ENCODE measurements around the gene TMC1. TPM values are rescaled to one million over a fixed set of nuclear protein-coding genes. Genes with fewer than 3 reads are reported as not detected.

The TMC1 gene
- total and polyA plus RNA-seq, 9 donors = 0.39 to 1.4 (median 0.65) TPM

- Histone ChIP-seq H3K9me3 (replicated peaks; ENCODE audit: control insufficient read depth, low read depth, low read length) (no peaks in the 10 kb centered on the region), H3K27me3 (ENCODE audit: control insufficient read depth, insufficient read depth, low read length) (no peaks in the 10 kb centered on the region), H3K4me1 (ENCODE audit: control insufficient read depth, insufficient read depth, low read length) (no peaks in the 10 kb centered on the region), H3K36me3 (ENCODE audit: control insufficient read depth, insufficient read depth, low read length) (no peaks in the 10 kb centered on the region), H3K4me3 (ENCODE audit: low read length) (no peak overlapping the region), H3K27ac (ENCODE audit: low read length) (no peak overlapping the region)
- DNase-seq = peak; percentile 20
- WGBS (ENCODE audit: insufficient coverage) = 92% methylated on average over 2 of the region's 2 CpGs
These were observed 351.3 kb downstream of the TMC1 start for GRCh38 chr9:72872718-72873117.

- WGBS (ENCODE audit: insufficient coverage) = no CpG with 5 or more reads among the region's 1 CpG
- no peak overlapping the region for H3K4me3 ChIP-seq (ENCODE audit: low read length)
- DNase-seq = no peak
- no peak overlapping the region for H3K27ac ChIP-seq (ENCODE audit: low read length)
- no peaks in the 10 kb centered on the region for H3K36me3 ChIP-seq (ENCODE audit: control insufficient read depth, insufficient read depth, low read length)
- H3K9me3 ChIP-seq (replicated peaks; ENCODE audit: control insufficient read depth, low read depth, low read length) = no peaks in the 10 kb centered on the region
- no peaks in the 10 kb centered on the region for H3K4me1 ChIP-seq (ENCODE audit: control insufficient read depth, insufficient read depth, low read length)
- no peaks in the 10 kb centered on the region for H3K27me3 ChIP-seq (ENCODE audit: control insufficient read depth, insufficient read depth, low read length)
These were observed 352.0 kb downstream of the TMC1 start for GRCh38 chr9:72873456-72873855.

- WGBS (ENCODE audit: insufficient coverage) = 100% methylated on average over 2 of the region's 2 CpGs
- no peaks in the 10 kb centered on the region for H3K9me3 ChIP-seq (replicated peaks; ENCODE audit: control insufficient read depth, low read depth, low read length)
- H3K27ac ChIP-seq (ENCODE audit: low read length) = no peak overlapping the region
- H3K27me3 ChIP-seq (ENCODE audit: control insufficient read depth, insufficient read depth, low read length) = no peaks in the 10 kb centered on the region
- no peak for DNase-seq
- no peaks in the 10 kb centered on the region for H3K4me1 ChIP-seq (ENCODE audit: control insufficient read depth, insufficient read depth, low read length)
- no peaks in the 10 kb centered on the region for H3K36me3 ChIP-seq (ENCODE audit: control insufficient read depth, insufficient read depth, low read length)
- H3K4me3 ChIP-seq (ENCODE audit: low read length) = no peak overlapping the region
These were observed 352.9 kb downstream of the TMC1 start for GRCh38 chr9:72874344-72874743.

GRCh38 chr9:72875221-72875620 lies 353.8 kb downstream of the TMC1 start:
- Histone ChIP-seq H3K4me3 (ENCODE audit: low read length) (no peak overlapping the region), H3K9me3 (replicated peaks; ENCODE audit: control insufficient read depth, low read depth, low read length) (no peaks in the 10 kb centered on the region), H3K27ac (ENCODE audit: low read length) (no peak overlapping the region), H3K4me1 (ENCODE audit: control insufficient read depth, insufficient read depth, low read length) (no peaks in the 10 kb centered on the region), H3K27me3 (ENCODE audit: control insufficient read depth, insufficient read depth, low read length) (no peaks in the 10 kb centered on the region), H3K36me3 (ENCODE audit: control insufficient read depth, insufficient read depth, low read length) (no peaks in the 10 kb centered on the region)
- DNase-seq = no peak

- Histone ChIP-seq H3K27me3 (ENCODE audit: control insufficient read depth, insufficient read depth, low read length) (peaks cover 2% of the 10 kb centered on the region), H3K4me1 (ENCODE audit: control insufficient read depth, insufficient read depth, low read length) (peaks cover 14% of the 10 kb centered on the region), H3K36me3 (ENCODE audit: control insufficient read depth, insufficient read depth, low read length) (no peaks in the 10 kb centered on the region), H3K4me3 (ENCODE audit: low read length) (no peak overlapping the region), H3K9me3 (replicated peaks; ENCODE audit: control insufficient read depth, low read depth, low read length) (no peaks in the 10 kb centered on the region), H3K27ac (ENCODE audit: low read length) (no peak overlapping the region)
- 100% methylated on average over 1 of the region's 2 CpGs for WGBS (ENCODE audit: insufficient coverage)
- no peak for DNase-seq
These were observed 359.4 kb downstream of the TMC1 start for GRCh38 chr9:72880821-72881220.

GRCh38 chr9:72882117-72882775 lies 360.8 kb downstream of the TMC1 start:
- no peak overlapping the region for H3K27ac ChIP-seq (ENCODE audit: low read length)
- DNase-seq = peak; percentile 78

GRCh38 chr9:72883875-72884274 lies 362.5 kb downstream of the TMC1 start:
- Histone ChIP-seq H3K27me3 (ENCODE audit: control insufficient read depth, insufficient read depth, low read length) (peaks cover 2% of the 10 kb centered on the region), H3K27ac (ENCODE audit: low read length) (no peak overlapping the region), H3K4me1 (ENCODE audit: control insufficient read depth, insufficient read depth, low read length) (peaks cover 14% of the 10 kb centered on the region), H3K4me3 (ENCODE audit: low read length) (no peak overlapping the region), H3K36me3 (ENCODE audit: control insufficient read depth, insufficient read depth, low read length) (no peaks in the 10 kb centered on the region), H3K9me3 (replicated peaks; ENCODE audit: control insufficient read depth, low read depth, low read length) (no peaks in the 10 kb centered on the region)
- no peak for DNase-seq
- no CpG with 5 or more reads among the region's 3 CpGs for WGBS (ENCODE audit: insufficient coverage)

More at GRCh38 chr9:72882117-72882775, 360.8 kb downstream of the TMC1 start:
- WGBS (ENCODE audit: insufficient coverage) = no CpG with 5 or more reads among the region's 6 CpGs
- peaks cover 14% of the 10 kb centered on the region for H3K4me1 ChIP-seq (ENCODE audit: control insufficient read depth, insufficient read depth, low read length)
- no peaks in the 10 kb centered on the region for H3K9me3 ChIP-seq (replicated peaks; ENCODE audit: control insufficient read depth, low read depth, low read length)
- H3K36me3 ChIP-seq (ENCODE audit: control insufficient read depth, insufficient read depth, low read length) = no peaks in the 10 kb centered on the region
- peaks cover 2% of the 10 kb centered on the region for H3K27me3 ChIP-seq (ENCODE audit: control insufficient read depth, insufficient read depth, low read length)
- no peak overlapping the region for H3K4me3 ChIP-seq (ENCODE audit: low read length)

- Histone ChIP-seq H3K27me3 (ENCODE audit: control insufficient read depth, insufficient read depth, low read length) (peaks cover 2% of the 10 kb centered on the region), H3K27ac (ENCODE audit: low read length) (no peak overlapping the region), H3K4me3 (ENCODE audit: low read length) (no peak overlapping the region), H3K4me1 (ENCODE audit: control insufficient read depth, insufficient read depth, low read length) (peaks cover 14% of the 10 kb centered on the region), H3K36me3 (ENCODE audit: control insufficient read depth, insufficient read depth, low read length) (no peaks in the 10 kb centered on the region), H3K9me3 (replicated peaks; ENCODE audit: control insufficient read depth, low read depth, low read length) (no peaks in the 10 kb centered on the region)
- no peak for DNase-seq
- no CpG with 5 or more reads among the region's 1 CpG for WGBS (ENCODE audit: insufficient coverage)
These were observed 363.1 kb downstream of the TMC1 start for GRCh38 chr9:72884508-72884907.

Other genes with a start within 250 kb of the TMC1 start
- 83.3 TPM for gene ZFAND5, start 156.4 kb upstream of the TMC1 start, total RNA-seq
- 100 to 1,000 TPM; 119 to 146 (median 132) TPM for gene ZFAND5, start 156.4 kb upstream of the TMC1 start, polyA plus RNA-seq (ENCODE audit: insufficient read depth in 1 of 8, insufficient read length in 8 of 8, low replicate concordance in 1 of 8)